Mucosa of stomach (tissue), 1 donor: ENCODE results near the gene ORAI3.

Experiments used
- H3K27me3 ChIP-seq: one replicate; pipeline ENCODE4 v1.7.0; 2013; ENCODE audit warnings: mild to moderate bottlenecking, low read length; ENCODE audit not compliant: control insufficient read depth, insufficient read depth
- H3K36me3 ChIP-seq: one replicate; pipeline ENCODE4 v1.7.0; 2013; ENCODE audit warnings: low read length; ENCODE audit not compliant: control insufficient read depth, insufficient read depth
- H3K4me1 ChIP-seq: one replicate; pipeline ENCODE4 v1.7.0; 2013; ENCODE audit warnings: mild to moderate bottlenecking, low read length; ENCODE audit not compliant: control insufficient read depth, insufficient read depth
- H3K4me3 ChIP-seq: one replicate; pipeline ENCODE4 v1.7.0; 2013; ENCODE audit warnings: low read length
- H3K9ac ChIP-seq: one replicate; pipeline ENCODE4 v1.7.0; 2013; ENCODE audit warnings: mild to moderate bottlenecking, low read length, moderate library complexity
- H3K9me3 ChIP-seq: one replicate; pipeline ENCODE4 v1.7.0; 2013; ENCODE audit warnings: mild to moderate bottlenecking, low read length, moderate library complexity; ENCODE audit not compliant: control insufficient read depth
- donor health status: Pancreatic carcinoma.

The ORAI3 gene

DNA sequence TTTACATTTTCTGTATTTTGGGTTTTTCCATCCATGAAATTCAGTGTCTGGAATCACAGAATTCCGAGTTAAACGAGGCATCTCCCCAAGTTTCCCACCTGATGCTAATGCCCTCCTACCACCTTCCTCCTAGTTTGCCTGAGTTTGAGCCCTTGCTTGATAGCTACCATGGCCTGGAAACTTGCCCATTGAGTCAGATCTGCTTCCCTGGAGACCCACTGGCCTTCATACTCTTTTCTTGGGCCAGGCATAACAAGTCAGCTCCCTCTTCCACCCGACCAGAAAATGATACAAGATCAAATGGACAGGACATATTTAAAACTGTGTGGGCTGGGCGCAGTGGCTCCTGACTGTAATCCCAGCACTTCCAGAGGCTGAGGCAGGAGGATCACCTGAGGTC lies 18.9 kb downstream of the ORAI3 start:
- no peak overlapping the region for H3K9ac ChIP-seq
- H3K27me3 ChIP-seq: no peaks in the 10 kb centered on the region
- no peaks in the 10 kb centered on the region for H3K9me3 ChIP-seq
- peaks cover 32% of the 10 kb centered on the region for H3K36me3 ChIP-seq
- no peaks in the 10 kb centered on the region for H3K4me1 ChIP-seq
- H3K4me3 ChIP-seq: no peak overlapping the region

GRCh38 chr16:30969246-30969842 lies 20.5 kb downstream of the ORAI3 start:
- no peaks in the 10 kb centered on the region for H3K9me3 ChIP-seq
- no peak overlapping the region for H3K4me3 ChIP-seq
- no peaks in the 10 kb centered on the region for H3K4me1 ChIP-seq
- H3K9ac ChIP-seq: no peak overlapping the region
- H3K36me3 ChIP-seq: peaks cover 32% of the 10 kb centered on the region
- no peaks in the 10 kb centered on the region for H3K27me3 ChIP-seq

DNA sequence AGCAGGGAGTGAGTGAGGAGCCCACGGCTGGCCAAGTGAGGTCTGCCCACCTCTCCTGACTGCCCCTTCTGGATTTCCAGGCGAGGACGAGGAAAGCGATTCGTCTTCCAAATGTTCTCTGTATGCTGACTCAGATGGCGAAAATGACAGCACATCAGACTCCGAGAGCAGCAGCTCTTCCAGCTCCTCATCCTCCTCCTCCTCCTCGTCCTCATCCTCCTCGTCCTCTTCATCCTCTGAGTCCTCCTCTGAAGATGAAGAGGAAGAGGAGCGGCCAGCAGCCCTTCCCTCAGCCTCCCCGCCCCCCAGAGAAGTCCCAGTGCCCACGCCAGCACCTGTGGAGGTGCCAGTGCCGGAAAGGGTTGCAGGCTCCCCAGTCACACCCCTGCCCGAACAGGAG lies 22.4 kb downstream of the ORAI3 start:
- Histone ChIP-seq H3K4me3 (no peak overlapping the region), H3K4me1 (no peaks in the 10 kb centered on the region), H3K27me3 (no peaks in the 10 kb centered on the region), H3K36me3 (peaks cover 21% of the 10 kb centered on the region), H3K9me3 (no peaks in the 10 kb centered on the region), H3K9ac (no peak overlapping the region)

DNA sequence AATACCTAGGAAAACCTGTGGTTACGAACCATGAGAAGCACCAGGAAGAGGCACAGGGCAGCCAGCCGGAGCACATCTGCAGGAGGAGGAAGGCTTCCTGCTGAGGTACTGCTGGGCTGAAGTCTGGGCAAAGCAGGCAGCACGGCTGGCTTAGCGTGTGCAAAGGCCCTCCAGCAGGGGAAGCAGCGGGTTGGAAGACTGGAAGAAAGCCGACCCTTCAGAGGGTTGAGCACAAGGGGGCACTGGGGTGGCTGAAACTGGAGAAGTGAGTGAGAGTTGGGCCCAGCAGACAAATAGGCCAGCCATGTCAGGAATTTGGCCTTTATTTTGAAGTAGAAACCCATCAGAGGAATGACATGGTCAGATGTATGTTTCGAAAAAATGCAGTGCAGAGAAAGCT lies 24.0 kb downstream of the ORAI3 start:
- H3K36me3 ChIP-seq: peaks cover 18% of the 10 kb centered on the region
- H3K27me3 ChIP-seq: no peaks in the 10 kb centered on the region
- H3K9me3 ChIP-seq: no peaks in the 10 kb centered on the region
- no peaks in the 10 kb centered on the region for H3K4me1 ChIP-seq
- no peak overlapping the region for H3K9ac ChIP-seq
- H3K4me3 ChIP-seq: no peak overlapping the region

- Histone ChIP-seq H3K4me1 (no peaks in the 10 kb centered on the region), H3K9ac (no peak overlapping the region), H3K9me3 (no peaks in the 10 kb centered on the region), H3K36me3 (peaks cover 18% of the 10 kb centered on the region), H3K4me3 (no peak overlapping the region), H3K27me3 (no peaks in the 10 kb centered on the region)
Observed at GRCh38 chr16:30974348-30974747, 25.5 kb downstream of the ORAI3 start.

DNA sequence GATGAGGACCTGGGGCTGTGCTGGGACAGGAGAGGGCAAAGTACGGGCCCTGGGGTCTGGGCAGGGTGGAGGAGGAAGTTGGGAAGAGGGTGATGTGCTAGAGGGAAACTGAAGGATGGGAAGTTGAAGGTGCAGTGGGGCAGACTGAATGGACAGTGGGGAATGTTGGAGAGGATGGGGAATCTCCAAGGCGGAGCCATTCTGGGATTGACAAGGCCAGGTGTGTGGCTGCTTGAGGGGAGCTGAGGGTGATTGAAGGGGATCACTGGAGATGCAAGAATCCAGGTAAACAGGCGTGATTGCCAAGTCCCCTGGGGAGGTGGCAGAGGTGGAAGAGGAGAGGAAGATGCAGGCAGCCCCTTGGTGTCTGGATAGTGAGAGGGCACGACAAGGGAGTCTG lies 27.6 kb downstream of the ORAI3 start:
- H3K9me3 ChIP-seq: no peaks in the 10 kb centered on the region
- H3K9ac ChIP-seq: no peak overlapping the region
- no peaks in the 10 kb centered on the region for H3K27me3 ChIP-seq
- H3K4me3 ChIP-seq: no peak overlapping the region
- H3K4me1 ChIP-seq: no peaks in the 10 kb centered on the region
- H3K36me3 ChIP-seq: peaks cover 6% of the 10 kb centered on the region

GRCh38 chr16:30977502-30977901 lies 28.6 kb downstream of the ORAI3 start:
- H3K9me3 ChIP-seq: no peaks in the 10 kb centered on the region
- H3K9ac ChIP-seq: no peak overlapping the region
- H3K4me1 ChIP-seq: no peaks in the 10 kb centered on the region
- H3K4me3 ChIP-seq: no peak overlapping the region
- no peaks in the 10 kb centered on the region for H3K27me3 ChIP-seq
- H3K36me3 ChIP-seq: no peaks in the 10 kb centered on the region

DNA sequence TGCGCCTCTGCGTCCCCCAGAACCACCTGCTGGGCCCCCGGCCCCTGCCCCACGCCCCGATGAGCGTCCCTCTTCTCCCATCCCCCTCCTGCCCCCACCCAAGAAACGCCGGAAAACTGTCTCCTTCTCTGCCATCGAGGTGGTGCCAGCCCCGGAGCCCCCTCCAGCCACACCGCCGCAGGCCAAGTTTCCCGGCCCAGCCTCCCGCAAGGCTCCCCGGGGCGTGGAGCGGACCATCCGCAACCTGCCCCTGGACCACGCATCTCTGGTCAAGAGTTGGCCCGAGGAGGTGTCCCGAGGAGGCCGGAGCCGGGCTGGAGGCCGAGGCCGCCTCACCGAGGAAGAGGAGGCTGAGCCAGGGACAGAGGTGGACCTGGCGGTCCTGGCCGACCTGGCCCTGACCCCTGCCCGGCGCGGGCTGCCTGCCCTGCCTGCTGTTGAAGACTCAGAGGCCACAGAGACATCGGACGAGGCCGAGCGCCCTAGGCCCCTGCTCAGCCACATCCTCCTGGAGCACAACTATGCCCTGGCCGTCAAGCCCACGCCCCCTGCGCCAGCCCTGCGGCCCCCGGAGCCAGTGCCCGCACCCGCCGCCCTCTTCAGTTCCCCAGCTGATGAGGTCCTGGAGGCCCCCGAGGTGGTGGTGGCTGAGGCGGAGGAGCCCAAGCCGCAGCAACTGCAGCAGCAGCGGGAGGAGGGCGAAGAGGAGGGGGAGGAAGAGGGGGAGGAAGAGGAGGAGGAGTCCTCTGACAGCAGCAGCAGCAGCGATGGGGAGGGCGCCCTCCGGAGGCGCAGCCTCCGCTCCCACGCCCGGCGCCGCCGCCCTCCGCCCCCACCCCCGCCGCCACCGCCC lies 30.5 kb downstream of the ORAI3 start:
- Histone ChIP-seq H3K36me3 (peaks cover 5% of the 10 kb centered on the region), H3K9ac (no peak overlapping the region), H3K27me3 (no peaks in the 10 kb centered on the region), H3K9me3 (no peaks in the 10 kb centered on the region), H3K4me3 (no peak overlapping the region), H3K4me1 (no peaks in the 10 kb centered on the region)

- H3K4me1 ChIP-seq: no peaks in the 10 kb centered on the region
- H3K9me3 ChIP-seq: no peaks in the 10 kb centered on the region
- no peak overlapping the region for H3K4me3 ChIP-seq
- no peaks in the 10 kb centered on the region for H3K27me3 ChIP-seq
- no peak overlapping the region for H3K9ac ChIP-seq
- peaks cover 5% of the 10 kb centered on the region for H3K36me3 ChIP-seq
Observed at GRCh38 chr16:30980023-30980371, 31.1 kb downstream of the ORAI3 start.

DNA sequence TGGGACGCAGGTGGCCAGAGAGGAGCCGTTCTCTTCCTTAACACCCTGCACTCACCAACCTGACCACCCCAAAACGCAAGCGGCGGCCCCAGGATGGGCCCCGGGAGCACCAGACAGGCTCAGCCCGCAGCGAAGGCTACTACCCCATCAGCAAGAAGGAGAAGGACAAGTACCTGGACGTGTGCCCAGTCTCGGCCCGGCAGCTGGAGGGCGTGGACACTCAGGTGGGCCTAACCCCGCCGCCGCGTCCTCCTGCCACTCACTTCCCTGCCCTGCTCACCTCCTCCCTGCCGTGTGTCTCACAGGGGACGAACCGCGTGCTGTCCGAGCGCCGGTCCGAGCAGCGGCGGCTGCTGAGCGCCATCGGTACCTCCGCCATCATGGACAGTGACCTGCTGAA lies 31.6 kb downstream of the ORAI3 start:
- no peak overlapping the region for H3K9ac ChIP-seq
- no peaks in the 10 kb centered on the region for H3K9me3 ChIP-seq
- peaks cover 5% of the 10 kb centered on the region for H3K36me3 ChIP-seq
- H3K4me3 ChIP-seq: no peak overlapping the region
- H3K27me3 ChIP-seq: no peaks in the 10 kb centered on the region
- H3K4me1 ChIP-seq: no peaks in the 10 kb centered on the region

DNA sequence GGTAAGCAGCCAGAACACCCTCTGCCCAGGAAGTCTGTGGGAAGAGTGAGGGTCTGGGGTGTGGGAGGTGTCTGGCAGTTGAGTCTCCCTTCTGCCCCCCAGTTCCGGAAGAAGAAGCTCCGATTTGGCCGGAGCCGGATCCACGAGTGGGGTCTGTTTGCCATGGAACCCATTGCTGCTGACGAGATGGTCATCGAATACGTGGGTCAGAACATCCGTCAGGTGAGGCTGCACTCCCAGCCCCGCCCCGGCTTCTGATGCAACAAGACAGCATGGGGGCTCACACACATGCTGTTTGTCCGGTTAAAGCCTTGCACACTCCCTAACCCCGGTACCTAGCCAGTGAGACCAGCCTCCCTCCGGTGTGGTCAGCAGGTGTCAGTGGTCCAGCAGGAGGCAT lies 32.1 kb downstream of the ORAI3 start:
- Histone ChIP-seq H3K9ac (no peak overlapping the region), H3K27me3 (no peaks in the 10 kb centered on the region), H3K9me3 (no peaks in the 10 kb centered on the region), H3K4me1 (peaks cover 5% of the 10 kb centered on the region), H3K4me3 (no peak overlapping the region), H3K36me3 (peaks cover 5% of the 10 kb centered on the region)

- no peaks in the 10 kb centered on the region for H3K27me3 ChIP-seq
- H3K9me3 ChIP-seq: no peaks in the 10 kb centered on the region
- H3K36me3 ChIP-seq: peaks cover 5% of the 10 kb centered on the region
- H3K4me3 ChIP-seq: no peak overlapping the region
- peaks cover 5% of the 10 kb centered on the region for H3K4me1 ChIP-seq
- H3K9ac ChIP-seq: no peak overlapping the region
Observed at GRCh38 chr16:30982548-30983288, 33.9 kb downstream of the ORAI3 start.
